Inferior parietal cortex (tissue), 1 donor: ENCODE results near the gene ZNF746.

Experiments used
- DNase-seq: peaks from one replicate; pipeline ENCODE4 v3.0.0-alpha.2; 2016; ENCODE audit errors: extremely low spot score

Gene ZNF746

DNA sequence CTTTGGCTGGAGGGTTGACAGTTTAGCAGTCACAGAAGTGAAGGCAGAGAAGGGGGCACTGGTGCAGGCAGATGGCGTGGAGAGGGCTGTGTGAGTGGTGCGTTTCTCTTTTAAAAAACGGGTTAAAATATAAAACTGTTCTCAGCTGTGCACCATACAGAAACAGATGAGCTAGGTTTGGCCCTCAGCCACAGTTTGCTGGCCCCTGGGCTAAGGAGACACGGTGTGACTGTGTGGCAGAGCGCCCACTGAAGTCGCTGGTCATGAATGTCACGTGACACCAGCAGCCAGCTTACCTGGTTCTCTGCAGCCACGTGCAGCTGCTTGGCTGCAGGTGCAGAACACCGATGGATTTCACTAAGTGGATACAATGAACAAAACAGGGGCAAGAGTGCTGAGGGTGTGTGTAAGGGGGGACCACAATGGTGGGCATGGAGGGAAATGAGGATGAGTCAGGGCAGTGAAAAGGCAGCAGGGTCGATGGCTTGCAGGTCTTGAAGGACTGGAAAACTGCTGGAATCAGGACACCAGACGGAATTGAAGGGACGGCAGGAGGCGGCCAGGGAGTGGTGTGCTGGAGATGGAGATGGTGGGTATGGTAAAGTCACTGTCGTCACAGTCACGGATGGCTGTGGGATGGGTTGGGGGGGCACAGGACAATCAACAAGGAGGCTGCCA is 7.4 kb downstream of the ZNF746 start:
- no peak for DNase-seq

DNA sequence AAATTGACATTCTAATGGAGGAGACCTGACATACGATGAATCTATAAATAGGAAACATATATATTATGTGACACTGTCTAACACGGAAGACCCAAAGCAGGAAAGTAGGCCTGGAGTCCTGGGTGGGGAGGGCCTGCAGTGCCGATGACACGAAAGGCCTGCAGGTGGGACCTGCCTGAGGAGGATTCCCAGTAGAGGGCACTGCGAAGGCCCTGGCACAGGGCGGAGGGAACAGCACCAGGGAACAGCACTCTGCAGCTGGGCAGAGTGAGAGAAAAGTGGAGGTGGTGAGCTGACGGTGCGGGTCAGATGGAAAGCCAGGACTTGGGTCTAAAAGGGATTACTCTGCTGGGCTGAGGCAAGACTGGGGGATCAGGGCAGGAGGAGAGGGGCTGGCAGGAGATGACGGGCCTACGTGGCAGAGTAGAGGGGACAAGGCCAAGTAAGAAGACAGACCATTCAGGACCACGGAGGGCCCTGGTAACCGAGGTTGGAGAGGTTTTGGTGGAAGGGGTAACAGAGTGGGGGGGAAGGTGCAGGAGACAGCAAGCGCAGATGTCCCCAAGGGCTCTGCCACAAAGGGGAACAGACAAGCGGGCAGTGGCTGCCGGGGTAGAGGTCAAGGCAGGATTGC is 8.1 kb downstream of the ZNF746 start:
- DNase-seq = no peak

DNA sequence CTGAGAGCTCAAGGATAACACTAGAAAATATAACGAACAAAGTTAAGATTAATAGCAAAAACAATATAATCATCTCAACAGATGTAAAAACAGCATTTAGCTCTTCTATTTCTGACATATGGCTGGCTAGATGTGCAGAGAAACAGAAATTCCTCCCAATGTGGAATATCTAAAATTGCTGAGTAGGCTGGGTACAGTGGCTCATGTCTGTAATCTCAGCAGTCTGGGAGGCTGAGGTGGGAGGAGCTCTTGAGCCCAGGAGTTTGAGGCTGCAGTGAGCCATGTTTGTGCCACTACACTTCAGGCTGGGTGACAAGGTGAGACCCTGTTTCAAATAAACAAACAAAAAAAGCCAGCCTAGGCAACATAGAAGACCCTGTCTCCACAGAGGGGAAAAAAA is 18.0 kb downstream of the ZNF746 start:
- DNase-seq = no peak

DNA sequence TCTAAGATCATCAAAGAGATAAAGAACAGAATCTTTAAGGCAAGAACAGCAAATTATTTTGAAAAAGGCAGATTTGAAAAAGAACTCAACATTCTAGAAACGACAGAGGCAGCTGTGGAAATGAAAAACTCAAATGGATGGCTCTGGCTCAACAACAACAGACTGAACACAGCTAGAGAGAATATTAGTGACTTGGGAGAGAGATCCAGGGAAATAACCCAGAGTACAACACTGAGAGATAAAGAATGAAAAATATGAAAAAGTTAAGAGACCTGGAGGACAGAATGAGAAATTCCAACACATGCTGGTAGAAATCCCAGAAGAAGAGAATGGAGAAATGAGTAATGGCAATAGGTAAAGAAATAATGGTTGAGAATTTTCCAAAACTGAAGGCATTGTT is 18.9 kb downstream of the ZNF746 start:
- DNase-seq = no peak

DNA sequence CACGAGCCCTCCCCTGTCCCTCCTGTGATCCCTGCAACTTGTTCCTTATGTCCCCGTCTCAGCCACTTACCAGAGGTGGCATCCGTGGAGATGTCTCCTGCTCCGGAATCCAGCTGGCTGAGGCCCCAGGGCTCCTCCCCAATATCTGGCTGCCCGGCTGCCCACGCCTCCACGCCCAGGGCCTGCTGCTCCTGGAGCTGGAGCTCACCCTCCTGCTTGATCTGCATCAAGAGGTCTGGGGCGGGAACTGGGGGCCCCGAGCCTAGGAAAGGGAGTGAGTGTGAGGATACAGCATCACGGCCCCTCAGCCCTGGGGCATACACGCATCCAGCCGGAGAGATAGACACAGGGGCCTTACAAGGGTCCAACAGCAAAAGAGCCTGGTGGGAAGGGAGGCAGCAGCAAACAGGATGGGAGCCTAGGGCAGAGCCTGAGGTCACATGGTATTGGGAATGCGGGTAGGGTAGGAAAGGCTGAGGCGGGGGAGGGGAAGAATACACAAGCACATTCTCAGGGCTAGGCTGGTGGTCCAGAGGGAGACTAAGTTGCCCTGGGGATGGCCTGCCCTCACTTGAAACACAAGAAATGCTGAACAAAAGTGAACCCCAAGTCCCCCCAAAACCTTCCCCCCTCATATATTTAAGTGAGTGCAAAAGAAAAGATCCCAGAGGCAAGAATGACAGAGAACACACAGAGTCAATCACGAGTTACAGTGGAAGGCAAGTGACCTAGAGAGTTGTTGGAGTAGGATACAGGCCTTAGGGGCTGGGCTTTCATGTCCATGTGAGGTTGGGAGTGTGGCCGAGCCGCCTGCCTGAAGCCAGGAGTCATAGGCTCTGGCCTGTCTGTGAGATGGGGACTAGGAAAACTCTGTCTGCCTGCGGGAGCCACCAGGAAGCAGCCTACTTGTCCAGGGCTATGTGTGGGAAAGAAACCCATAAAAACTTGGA is 19.8 kb downstream of the ZNF746 start:
- DNase-seq = no peak

DNA sequence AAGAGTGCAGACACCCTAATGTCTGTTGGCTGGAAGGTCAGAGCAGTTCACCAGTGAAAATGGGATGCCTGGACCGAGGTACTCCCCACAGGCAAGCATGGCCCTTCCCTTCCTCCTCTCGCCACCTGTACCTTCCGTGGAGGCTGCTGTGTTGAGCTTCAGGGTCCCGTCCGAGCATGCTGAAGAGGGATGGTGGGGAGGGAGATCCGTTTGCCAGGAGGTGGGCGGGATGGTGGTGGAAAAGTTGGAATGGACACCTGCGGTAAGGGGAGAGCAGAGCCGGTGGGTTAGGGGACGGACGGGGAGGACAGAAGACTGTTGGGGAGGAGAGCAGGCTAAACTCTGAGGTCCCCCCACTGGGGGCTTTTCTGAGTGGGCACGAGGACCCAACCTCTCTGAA is 20.8 kb downstream of the ZNF746 start:
- DNase-seq = no peak

DNA sequence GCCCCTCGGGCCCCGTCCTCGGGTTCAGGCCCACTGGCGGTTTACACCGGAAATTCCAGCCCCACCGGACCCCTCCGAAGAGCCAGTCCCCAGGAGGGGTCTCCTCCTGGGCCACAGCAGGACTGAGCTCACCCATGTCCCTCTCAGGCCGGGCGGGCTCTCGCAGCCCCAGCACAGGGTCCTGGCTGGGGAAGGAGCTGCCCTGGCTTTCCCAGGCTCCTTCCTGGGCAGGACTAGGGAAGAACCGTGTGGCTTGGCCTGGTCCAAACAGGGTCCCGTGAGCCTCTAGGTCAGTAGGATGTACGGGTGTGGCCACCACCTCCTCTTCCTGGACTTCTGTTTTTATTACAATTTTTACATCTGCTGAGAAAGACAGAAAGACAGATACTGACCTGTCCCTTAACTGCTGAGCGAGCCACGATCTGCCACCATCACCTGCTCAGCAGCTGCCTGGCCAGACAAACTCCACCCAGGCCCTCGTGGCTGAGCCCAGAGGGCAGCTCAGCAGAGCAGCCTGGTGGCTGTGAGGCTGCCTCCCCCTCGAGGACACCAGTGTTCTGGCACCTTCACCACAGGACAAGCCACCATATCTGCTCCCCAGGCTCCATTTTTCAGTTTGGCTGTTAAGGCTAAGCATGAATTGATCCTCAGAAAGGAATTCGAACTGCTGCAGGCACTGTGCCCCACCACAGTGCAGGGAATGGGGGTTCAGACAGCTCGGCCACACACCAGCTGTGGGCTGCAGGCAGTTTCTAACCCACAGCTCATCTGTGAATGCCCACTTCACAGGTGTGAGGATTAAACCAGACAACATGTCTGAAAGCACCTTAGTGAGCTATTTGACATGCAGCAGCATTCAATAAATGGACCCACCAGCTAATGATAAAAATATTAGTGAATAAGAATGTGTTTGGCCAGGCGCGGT is 22.2 kb downstream of the ZNF746 start:
- DNase-seq = no peak

DNA sequence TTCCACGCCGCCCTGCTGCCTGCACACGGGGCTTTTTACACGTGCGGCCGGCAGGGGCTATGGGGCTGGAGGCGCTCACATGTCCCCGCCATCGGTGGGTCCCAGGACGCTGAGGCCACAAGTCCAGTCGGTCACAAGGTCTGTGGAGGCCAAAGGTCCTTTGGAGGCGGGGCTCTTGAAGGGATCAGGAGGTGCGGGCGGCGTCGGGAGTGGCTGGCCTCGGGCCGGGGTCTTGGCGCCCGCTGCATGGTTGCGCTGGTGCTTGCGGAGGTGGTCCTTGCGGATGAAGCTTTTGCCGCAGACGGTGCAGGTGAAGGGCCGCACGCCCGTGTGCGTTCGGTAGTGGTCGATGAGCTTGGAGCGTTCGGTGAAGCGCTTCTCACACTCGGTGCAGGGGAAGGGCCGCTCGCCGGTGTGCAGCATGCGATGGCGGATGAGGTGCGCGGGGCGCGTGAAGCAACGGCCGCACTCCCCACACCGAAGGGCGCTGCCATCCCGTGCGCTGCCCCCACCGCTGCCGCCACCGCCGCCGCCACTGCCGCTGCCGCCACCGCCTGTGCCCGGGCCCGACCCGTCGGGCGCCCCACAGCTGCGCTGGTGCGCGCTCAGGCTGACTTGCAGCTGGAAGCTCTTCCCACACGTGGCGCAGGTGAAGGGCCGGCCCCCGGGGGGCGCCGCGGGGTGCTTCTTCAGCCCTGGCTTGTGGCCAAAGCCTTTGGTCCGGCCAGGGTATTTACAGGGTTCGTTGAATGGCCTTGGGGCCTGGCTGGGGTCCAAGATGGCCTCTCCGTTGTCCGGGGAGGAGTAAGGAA is 23.1 kb downstream of the ZNF746 start:
- no peak for DNase-seq

DNA sequence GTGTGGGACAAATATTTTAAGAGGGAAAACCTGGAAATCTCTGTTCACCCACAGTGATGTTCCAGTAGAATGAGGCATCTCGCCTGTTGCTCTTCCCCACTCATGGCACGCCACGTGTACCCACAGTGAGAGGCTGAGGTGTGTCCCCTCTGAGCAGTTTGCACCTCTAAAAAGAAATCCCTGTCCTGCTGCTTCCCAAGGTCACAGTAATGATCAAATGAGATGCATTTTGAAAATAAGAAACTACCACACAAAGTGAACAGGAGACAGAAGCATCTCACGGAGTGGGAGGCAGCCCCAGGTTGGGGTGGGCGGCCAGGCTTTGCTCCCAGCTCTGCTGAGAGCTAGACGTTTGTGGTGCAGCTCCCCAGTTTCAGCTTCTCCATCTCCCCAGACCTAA is 24.4 kb downstream of the ZNF746 start:
- no peak for DNase-seq

DNA sequence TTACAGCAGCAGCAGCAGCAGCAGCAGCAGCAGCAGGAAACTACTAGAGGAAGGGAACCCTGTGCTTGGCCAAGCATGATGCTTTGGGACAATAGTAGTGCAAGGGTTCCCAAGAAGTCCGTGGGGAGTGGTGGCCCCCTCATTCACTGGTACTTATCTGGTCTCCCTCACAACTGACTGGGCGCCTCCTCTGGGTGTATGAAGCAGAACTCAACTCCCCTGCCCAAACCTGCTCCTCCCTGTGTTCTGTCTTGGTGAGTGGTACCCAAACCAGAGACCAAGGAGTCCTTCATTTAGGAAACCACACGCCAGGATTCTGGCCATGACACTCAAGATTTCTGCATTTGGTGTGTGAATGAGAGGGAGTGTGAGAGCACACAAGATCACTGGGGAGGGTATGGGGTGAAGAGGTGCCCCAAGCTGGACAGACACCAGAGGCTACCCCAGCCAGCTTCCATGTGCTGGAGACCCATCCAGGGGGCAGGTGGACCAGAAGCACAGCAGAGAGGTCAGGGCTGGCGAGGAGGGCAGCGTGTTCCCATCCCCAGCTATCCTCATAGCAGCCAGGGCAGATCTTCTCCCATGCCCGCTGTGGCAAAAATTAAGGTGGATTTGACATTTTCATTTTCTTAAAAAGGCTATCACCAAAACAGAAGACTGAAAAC is 26.2 kb downstream of the ZNF746 start:
- DNase-seq = no peak

DNA sequence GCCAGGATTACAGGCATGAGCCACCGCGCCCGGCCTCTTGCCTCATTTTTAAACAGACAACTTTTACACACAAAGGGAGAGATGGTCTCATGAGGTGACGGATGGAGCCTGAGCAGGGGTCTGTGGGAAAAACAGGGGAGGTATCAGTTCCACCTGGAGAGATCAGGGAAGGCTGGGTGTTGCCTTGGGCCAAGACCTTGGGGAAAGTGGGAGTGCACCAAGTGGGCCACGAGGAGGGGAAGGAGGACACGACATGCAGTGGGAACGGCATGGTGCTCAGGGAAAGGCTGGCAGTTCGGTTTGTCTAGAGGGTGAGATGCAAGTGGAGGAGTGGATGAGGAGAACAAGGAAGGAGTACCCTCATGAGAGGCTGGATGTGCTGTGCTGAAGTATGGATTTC is 27.8 kb downstream of the ZNF746 start:
- no peak for DNase-seq

DNA sequence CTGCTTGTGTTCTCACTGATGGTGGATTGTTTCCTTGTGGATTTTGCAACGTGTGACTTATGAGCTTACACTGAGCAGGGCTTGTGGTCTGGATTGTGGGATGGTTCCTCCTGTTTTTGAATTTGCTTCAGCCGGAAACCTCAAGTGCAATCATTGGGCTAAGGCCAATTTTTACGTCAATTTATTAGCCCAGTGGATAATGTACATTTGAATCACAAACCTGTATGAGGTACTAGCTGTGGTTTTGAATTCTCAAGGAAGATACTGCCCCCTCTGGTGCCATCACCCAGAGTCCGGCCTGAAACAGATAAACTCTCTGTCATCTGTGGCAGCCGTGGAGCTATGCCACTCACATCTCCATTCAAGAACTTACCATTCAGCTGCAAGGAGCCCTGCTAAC is 29.4 kb downstream of the ZNF746 start:
- no peak for DNase-seq

DNA sequence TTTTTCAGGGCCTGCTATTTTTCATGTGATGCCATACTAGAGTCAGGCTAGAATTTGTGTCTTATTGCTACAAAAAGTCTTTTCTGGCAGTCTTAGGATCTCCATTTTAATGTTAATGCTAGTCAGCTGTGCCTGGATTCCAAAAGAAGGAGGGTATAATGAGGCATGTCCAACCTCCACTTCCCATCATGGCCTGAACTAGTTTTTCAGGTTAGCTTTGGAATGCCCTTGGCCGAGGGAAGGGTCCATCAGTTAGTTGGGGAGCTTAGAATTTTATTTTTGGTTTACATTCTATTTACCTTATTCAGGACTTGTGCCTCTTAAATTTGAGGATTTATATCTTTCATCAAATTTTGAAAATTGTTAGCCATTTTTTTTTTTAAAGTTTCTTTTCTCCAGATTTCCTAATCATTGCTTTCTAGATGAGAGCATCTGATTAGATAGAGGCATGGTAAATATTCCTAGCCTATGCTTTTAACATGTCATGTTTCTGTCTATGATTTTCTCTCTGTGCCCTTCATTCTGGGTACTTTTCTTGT is 30.2 kb downstream of the ZNF746 start:
- no peak for DNase-seq

DNA sequence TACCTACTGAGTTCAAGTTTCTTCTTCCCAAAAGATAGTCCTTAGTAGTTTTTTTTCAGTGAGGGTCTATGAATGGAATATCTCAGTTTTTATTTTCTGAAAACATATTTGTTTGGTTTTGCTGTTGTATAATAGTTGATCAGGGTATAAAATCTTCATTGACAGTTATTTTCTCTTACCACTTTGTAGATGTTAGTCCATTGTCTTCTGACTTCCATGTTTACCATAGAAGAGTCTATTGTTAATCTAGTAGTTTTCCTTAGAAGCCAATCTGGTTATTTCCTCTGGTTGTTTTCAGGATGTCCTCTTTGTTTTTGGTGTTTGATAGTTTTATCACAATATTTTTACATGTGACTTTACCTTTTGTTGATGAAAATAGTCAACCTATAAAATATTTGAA is 31.2 kb downstream of the ZNF746 start:
- no peak for DNase-seq

DNA sequence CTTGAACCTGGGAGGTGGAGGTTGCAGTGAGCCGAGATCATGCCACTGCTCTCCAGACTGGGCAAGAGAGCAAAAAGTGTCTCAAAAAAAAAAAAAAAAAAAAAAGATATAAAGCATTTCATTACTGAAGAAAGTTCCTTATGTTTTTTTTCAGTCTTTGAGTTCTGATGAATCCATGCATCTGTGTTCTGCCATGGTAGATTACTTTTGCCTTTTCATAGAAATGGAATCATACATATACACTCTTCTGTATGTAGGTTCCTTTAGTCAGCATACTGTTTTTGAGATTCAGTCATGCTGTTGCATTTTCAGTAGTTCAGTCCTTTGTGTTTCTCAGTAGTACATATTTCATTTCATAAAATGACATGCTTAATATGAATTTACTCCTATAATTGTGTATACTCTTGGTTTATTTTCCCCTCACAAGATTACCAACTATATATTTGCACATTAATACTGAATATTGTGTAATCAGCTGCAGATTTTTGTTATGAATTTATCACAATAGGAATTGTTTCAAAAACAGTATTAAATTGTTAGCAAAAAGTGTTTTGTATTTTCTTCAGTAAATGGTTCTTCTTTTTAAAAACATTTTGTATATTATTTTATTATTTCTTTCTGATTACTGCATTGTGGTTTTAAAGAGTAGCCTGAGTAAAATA is 34.0 kb downstream of the ZNF746 start:
- no peak for DNase-seq

DNA sequence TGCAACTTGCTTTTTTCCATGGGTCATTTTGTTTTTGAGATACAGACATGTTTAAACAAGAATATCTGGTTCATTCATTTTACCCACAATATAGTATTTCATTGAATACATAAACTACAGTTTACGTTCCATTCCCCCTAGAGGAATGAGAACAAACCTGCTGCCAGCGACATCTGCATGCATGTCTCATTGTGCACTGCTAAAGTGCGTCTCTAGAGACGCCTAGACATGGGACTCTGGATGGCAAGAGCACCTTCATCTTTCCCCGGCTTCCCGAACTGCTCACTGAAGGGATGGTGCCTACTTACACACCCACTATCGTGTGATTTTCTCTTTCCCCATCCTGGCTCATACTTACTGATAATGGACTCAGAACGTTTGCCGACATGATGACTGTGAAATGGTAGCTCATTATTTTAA is 35.5 kb downstream of the ZNF746 start:
- DNase-seq = no peak

DNA sequence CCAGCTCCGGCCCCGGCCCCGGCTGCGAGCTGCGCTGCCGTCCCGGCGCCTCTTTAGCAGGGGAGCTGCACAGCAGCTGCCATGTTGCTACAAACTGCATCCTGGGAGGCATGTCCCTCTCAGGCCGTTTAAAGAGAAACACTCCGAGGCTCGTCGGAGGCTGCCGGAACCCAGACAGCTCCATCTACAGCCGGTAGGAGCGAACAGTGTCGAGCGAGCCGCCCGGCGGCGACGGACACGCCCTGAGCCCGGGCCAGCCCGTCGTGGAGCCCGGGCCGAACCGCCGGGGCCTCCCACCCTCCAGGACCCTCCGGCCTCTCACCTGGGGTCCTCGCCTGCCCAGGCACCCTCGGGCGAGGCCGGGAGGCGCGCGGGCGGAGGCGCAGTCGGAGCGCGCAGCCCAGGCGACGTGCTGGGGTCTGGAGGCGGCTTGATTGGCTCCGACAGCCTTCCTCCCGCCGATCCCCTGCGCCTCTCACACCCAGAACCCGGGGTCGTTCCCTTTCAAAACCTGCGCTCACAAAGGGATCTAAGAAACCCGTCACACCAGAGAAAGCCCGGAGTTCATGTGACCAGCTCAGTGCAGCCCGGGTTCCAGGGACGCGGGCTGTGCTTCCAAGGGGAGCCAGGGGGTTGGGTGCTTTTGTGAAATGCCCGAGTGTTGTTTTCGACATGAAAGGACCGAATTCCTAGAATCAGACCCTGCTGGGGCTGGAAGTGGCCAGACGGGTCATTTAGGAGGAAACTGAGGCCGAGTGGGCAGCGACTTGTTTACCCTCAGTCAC is 36.9 kb downstream of the ZNF746 start, which contains the start of gene ZNF777:
Gene ZNF777 (minus strand): TSS at position 570 of the 785 bp plus-strand sequence. CDS start 5,040 bp downstream, outside the sequence.
- peak; percentile 77 for DNase-seq
